Limb (tissue), 2 donors: ENCODE results near the gene HAND2.

Experiments
- DNase-seq, 2 donors: peaks; one replicate each; pipeline ENCODE4 v3.0.0-alpha.2; 2016; ENCODE audit errors: extremely low spot score in 2 of 2

HAND2 gene

DNA sequence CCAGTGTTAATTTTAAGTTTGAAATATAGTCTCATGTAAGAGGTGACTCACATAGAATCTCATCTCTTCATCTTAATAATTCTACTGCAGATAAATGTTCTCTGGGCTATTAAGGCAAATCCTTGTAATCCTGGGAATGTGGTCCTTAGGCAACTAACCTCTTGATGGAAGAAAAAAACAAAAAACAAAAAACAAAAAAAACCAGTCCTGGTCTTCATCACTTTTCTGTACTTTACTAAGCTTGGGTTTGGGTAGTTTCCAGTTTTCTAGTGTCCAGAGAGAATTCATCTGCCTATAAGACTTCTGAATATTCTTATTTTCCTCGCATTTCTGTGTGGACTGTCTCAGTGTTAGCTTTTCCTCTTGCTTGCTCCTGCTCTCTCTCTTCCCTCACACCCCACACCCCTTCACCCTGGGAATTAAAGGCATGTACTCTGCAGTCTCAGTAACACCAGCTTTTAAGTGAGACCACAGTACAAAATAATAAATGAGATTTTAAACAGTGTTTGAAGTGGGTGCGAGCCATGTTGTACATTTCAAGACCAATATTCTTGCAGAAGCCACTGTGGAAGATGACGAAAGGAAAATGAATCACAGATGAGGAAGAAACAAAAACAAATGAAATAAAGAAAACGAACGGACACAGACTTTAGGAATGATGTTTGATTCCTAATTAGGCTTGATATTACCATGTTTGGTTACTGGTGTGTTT is 51.7 kb downstream of the HAND2 start:
- no peak for DNase-seq

DNA sequence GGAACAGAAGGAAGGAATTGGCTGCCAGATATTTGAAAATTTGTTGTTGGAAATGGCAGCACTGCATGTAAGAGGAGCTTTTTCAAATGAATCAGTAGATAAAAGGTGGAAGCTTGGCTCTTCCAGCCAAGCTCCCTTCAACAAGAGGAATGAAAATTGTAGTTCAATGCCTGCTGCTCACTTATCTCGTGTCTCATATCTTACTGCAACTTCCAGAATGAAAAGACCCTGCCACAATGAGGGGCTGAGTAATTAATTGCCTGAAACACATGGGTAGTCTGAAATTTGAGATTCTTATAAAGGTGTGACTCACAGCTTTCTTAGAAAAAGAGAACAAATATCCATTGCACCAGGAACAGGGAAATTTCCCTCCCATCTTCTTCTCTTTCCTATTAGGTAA is 53.0 kb downstream of the HAND2 start:
- DNase-seq: no peak
